BLaER1 treated with 17β-estradiol and CSF1 and Interleukin-3, amounts not matched to agents 10 nM and 100 nM (cell line): ENCODE data around the gene SLC12A7.

ENCODE experiments used
- H3K27ac ChIP-seq, 11 experiments: shearing (Covaris generic); formaldehyde crosslinking; 2 replicates each; pipeline ENCODE4 v1.8.1; 2022
- H3K27me3 ChIP-seq, 11 experiments: shearing (Covaris generic); formaldehyde crosslinking; 2 replicates each; pipeline ENCODE4 v1.8.1; 2022
- H3K36me3 ChIP-seq, 11 experiments: shearing (Covaris generic); formaldehyde crosslinking; 2 replicates each; pipeline ENCODE4 v1.8.1; 2022
- H3K4me1 ChIP-seq, 10 experiments: shearing (Covaris generic); formaldehyde crosslinking; 2 replicates each; pipeline ENCODE4 v1.8.1; 2022
- H3K4me2 ChIP-seq, 11 experiments: shearing (Covaris generic); formaldehyde crosslinking; 2 replicates each; pipeline ENCODE4 v1.8.1; 2022
- H3K4me3 ChIP-seq, 10 experiments: shearing (Covaris generic); formaldehyde crosslinking; 2 replicates each; pipeline ENCODE4 v1.8.1; 2022
- H3K9ac ChIP-seq, 11 experiments: shearing (Covaris generic); formaldehyde crosslinking; 2 replicates each; pipeline ENCODE4 v1.8.1; 2022
- H3K9me3 ChIP-seq, 11 experiments: shearing (Covaris generic); formaldehyde crosslinking; replicated peaks in 1 of 11; 2 replicates each; pipeline ENCODE4 v1.8.1; 2022
- H4K20me1 ChIP-seq, 11 experiments: shearing (Covaris generic); formaldehyde crosslinking; 2 replicates each; pipeline ENCODE4 v1.8.1; 2022
- Cebpa-rat ChIP-seq, 11 experiments: shearing (Covaris generic); IDR thresholded peaks; 2 replicates each; pipeline ENCODE4 v1.8.1; 2022

SLC12A7 gene

DNA sequence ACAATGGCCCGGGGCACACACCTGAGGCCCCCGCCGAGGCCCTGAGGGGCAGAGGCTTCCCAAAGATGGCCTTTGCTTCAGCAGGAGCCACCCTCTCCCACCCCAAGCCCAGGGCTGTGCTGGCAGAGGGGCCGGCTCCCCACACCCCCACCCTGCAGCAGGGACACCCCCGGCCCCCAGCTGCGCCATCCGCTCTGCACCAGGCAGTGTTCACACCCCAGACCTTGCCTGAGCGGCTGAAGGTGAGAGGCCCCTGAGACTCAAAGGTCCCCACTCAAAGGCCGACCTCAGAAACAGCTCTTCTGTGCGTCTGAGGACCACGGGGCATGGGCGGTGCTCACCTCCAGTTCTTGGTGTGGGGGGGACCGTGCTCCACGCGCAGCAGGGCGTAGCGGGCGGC lies 37.6 kb downstream of the SLC12A7 start:
- H3K4me3 ChIP-seq, result no peak overlapping the region
- H3K27me3 ChIP-seq, result no peaks in the 10 kb centered on the region
- H3K4me2 ChIP-seq, result no peak overlapping the region
- no peak for TF ChIP-seq Cebpa-rat (IDR thresholded peaks at IDR 0.05)
- H3K27ac ChIP-seq, result no peak overlapping the region
- no peak overlapping the region for H3K9ac ChIP-seq
- peaks cover 0 to 28% (median 6%) of the 10 kb centered on the region in 11 experiments; a peak in 9 of 22 replicates for H4K20me1 ChIP-seq
- H3K9me3 ChIP-seq, result no peaks in the 10 kb centered on the region
- H3K4me1 ChIP-seq, result no peaks in the 10 kb centered on the region
- peaks cover 0 to 37% (median 6%) of the 10 kb centered on the region in 11 experiments; a peak in 8 of 22 replicates for H3K36me3 ChIP-seq

DNA sequence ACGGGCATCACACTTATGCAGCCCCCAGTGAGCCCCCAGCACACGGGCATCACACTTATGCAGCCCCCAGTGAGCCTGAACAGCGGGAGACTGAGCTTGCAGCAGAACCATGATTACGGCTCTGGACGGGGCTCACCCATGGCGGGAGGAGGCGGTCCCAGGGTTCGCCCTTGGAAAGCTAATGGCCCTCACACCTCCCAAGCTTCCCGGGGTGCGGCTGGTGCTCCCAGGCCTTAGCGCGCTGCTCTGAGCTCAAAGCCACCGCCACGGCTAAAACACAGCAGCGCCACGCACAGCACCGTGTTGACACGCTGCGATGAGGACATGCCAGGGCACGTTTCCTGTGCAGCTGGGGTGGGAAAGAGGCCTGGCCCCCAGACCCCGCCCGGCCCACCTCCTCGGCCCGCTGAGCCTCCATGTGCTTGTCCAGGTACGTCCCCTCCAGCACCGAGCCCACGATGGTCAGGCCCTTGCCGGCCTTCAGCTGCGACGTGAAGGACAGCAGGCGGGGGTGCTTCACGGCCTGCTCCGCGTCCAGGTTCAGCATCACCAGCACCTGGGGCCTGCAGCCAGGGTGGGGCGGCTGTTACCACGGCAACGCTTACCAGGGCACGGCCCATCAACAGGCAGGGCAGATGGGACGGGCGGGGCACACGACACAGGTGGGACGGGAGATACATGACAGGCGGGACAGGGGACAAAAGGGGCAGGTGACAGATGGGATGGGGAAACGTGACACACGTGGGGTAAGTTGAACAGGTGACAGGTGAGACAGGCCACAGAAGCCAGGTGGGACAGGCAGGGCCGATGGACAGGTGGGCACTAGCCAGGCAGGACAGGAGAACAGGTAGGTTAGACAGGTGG lies 38.4 kb downstream of the SLC12A7 start:
- H3K27ac ChIP-seq, result no peak overlapping the region; a peak in 1 of 22 replicates
- TF ChIP-seq Cebpa-rat (IDR thresholded peaks at IDR 0.05), result no peak
- H3K9ac ChIP-seq, result no peak overlapping the region
- no peak overlapping the region for H3K4me2 ChIP-seq
- H3K4me3 ChIP-seq, result no peak overlapping the region
- peaks cover 0 to 36% (median 7%) of the 10 kb centered on the region in 11 experiments; a peak in 10 of 22 replicates for H4K20me1 ChIP-seq
- H3K27me3 ChIP-seq, result no peaks in the 10 kb centered on the region
- peaks cover 0 to 33% (median 6%) of the 10 kb centered on the region in 11 experiments; a peak in 8 of 22 replicates for H3K36me3 ChIP-seq
- no peaks in the 10 kb centered on the region for H3K4me1 ChIP-seq
- no peaks in the 10 kb centered on the region for H3K9me3 ChIP-seq

DNA sequence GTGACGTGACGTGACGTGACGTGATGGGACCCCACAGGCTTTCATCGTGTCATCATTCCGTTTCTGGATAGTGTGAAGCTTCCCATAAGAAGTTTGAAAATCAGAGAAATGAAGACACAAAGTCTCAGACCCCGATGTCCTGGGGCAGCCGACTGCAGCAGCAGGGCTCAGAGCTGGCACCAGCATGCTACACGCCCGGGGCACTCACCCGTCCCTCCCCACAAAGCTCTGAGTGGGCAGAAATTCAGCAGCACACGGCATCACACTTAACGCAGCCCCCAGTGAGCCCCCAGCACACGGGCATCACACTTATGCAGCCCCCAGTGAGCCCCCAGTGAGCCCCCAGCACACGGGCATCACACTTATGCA lies 42.2 kb downstream of the SLC12A7 start:
- Histone ChIP-seq H3K4me1 (peaks cover 0 to 11% (median 6%) of the 10 kb centered on the region in 10 experiments; a peak in 6 of 20 replicates), H3K27me3 (no peaks in the 10 kb centered on the region), H3K27ac (no peak overlapping the region), H3K36me3 (peaks cover 0 to 26% (median 0%) of the 10 kb centered on the region in 11 experiments; a peak in 6 of 22 replicates), H3K9ac (no peak overlapping the region), H3K4me2 (no peak overlapping the region), H4K20me1 (peaks cover 0 to 39% (median 6%) of the 10 kb centered on the region in 11 experiments; a peak in 10 of 22 replicates), H3K4me3 (no peak overlapping the region), H3K9me3 (no peaks in the 10 kb centered on the region)
- TF ChIP-seq Cebpa-rat (IDR thresholded peaks at IDR 0.05), result no peak

DNA sequence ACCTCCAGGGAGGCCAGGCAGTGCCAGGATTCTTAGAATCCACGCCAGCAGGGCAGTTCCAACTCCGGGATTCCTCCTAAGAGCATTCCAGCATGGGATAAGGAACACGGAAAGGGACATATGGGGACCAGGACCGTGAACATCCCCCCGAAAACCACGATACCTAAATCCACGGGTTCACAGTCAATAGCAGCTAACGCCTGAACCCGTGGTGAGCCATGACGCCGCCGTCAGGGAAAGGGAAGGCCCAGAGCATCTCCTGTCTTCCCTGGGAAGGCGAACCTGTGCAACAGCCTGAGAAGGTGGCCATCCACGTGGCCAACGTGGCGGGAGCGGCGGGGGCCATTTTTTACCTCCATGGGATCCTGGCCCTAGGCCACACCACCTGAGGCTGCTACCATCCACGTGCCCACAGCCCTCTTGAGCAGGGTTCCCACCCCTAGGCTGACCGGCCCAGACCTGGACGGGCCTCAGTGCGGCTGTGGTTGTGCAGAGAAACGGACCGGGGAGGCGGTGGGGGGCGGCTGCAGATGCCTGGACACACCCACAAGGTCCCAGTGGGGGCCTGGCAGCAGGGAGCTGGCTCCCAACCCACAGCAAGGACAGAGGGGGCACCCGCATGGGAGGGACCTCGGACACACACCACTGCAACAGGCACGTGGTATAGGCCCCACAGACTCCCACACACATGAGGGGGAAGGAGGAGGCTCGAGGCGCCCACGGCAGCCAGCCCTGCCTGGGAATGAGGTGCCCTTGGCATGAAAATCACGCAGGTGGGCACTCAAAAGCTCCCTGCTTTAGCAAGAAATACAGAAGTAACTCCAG lies 42.8 kb downstream of the SLC12A7 start:
- Histone ChIP-seq H4K20me1 (peaks cover 0 to 40% (median 6%) of the 10 kb centered on the region in 11 experiments; a peak in 10 of 22 replicates), H3K4me3 (no peak overlapping the region), H3K27ac (no peak overlapping the region), H3K9me3 (no peaks in the 10 kb centered on the region), H3K27me3 (no peaks in the 10 kb centered on the region), H3K36me3 (peaks cover 0 to 32% (median 0%) of the 10 kb centered on the region in 11 experiments; a peak in 8 of 22 replicates), H3K4me2 (no peak overlapping the region), H3K9ac (no peak overlapping the region), H3K4me1 (peaks cover 0 to 11% (median 6%) of the 10 kb centered on the region in 10 experiments; a peak in 6 of 20 replicates)
- TF ChIP-seq Cebpa-rat (IDR thresholded peaks at IDR 0.05), result no peak

DNA sequence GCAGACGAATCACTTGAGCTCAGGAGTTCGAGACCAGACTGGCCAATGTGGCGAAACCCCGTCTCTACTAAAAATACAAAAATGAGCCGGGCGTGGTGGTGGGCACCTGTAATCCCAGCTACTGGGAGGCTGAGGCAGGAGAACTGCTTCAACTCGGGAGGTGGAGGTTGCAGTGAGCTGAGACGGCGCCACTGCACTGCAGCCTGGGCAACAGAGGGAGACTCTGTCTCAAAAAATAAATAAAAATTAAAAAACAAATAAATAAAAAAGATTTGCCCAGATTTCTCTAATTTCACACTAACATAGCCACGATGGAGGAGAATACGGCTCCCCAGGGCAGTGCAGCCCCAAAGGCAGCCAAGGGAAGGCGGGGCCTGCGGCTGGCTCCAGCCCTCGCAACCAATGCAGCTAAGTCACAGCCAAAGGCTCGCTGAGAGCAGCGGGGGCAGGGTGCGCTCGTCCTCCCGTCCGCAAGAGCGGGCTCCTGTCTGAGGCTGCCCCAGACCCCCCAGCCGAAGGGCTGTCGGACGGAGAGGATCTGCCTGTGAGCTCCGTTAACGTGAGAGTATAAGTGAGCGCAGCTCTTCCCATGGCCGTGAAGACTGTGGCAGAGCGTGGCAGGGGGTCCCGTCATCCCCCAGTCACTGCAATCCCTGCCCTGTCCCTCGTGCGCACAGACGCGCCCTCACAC lies 43.5 kb downstream of the SLC12A7 start:
- Histone ChIP-seq H3K36me3 (peaks cover 0 to 29% (median 0%) of the 10 kb centered on the region in 11 experiments; a peak in 8 of 22 replicates), H3K9ac (no peak overlapping the region), H3K27ac (no peak overlapping the region), H3K4me3 (no peak overlapping the region), H3K4me1 (peaks cover 0 to 11% (median 6%) of the 10 kb centered on the region in 10 experiments; a peak in 6 of 20 replicates), H3K4me2 (no peak overlapping the region), H3K27me3 (no peaks in the 10 kb centered on the region), H3K9me3 (no peaks in the 10 kb centered on the region), H4K20me1 (peaks cover 0 to 41% (median 6%) of the 10 kb centered on the region in 11 experiments; a peak in 10 of 22 replicates)
- no peak for TF ChIP-seq Cebpa-rat (IDR thresholded peaks at IDR 0.05)

DNA sequence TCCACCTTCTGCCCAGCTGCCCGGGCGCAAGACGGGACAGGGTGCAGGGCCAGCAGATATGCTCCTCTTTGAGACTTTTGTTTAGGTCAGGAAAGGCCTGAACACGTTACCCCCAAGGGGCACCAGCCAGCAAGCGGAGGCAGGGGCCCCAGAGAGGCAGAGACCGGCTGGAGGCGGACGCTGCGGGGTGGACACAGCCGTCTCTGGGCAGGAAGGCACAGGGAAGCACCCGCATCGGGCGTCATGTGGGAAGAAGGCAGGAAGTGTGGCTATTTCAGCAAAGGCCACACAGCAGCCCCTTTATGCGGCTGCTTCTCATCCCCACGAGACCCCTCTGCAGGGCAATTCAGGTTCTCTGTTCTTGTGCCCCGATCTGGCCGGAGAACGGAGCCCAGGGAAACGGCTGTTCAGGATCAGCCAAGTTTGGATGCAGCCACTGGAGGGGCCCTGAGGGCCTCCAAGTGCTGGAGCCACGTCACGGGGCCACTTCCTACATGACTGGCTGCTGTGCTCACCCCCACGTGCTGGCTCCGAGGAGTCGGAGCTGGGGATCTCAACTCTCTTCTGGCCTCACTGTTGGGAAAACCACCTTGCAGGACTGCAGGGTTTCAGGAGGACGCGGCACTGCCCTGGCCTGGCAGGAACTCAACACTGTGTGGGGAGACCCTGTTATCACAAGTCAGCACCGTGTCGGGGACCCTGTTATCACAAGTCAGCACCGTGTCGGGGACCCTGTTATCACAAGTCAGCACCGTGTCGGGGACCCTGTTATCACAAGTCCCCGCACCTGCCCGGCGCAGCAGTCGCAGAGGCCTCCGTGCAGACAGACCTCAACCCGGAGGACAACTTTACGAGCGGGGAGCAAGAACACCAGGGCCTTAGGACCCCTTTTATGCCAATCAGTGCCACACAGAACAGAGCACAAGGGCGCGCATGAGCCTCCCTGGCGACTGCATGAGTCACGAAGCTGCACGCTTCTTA lies 44.4 kb downstream of the SLC12A7 start:
- peaks cover 0 to 33% (median 0%) of the 10 kb centered on the region in 11 experiments; a peak in 9 of 22 replicates for H3K36me3 ChIP-seq
- no peak for TF ChIP-seq Cebpa-rat (IDR thresholded peaks at IDR 0.05)
- no peak overlapping the region for H3K27ac ChIP-seq
- H3K9me3 ChIP-seq, result no peaks in the 10 kb centered on the region
- peaks cover 0 to 43% (median 6%) of the 10 kb centered on the region in 11 experiments; a peak in 10 of 22 replicates for H4K20me1 ChIP-seq
- peaks cover 0 to 11% (median 6%) of the 10 kb centered on the region in 10 experiments; a peak in 6 of 20 replicates for H3K4me1 ChIP-seq
- H3K4me2 ChIP-seq, result peak overlapping the region in 4 of 11 experiments; percentile 3 to 20 (median 14); a peak in 3 of 22 replicates
- H3K27me3 ChIP-seq, result no peaks in the 10 kb centered on the region
- peak overlapping the region in 1 of 11 experiments; percentile 4; a peak in 2 of 22 replicates for H3K9ac ChIP-seq
- no peak overlapping the region for H3K4me3 ChIP-seq

DNA sequence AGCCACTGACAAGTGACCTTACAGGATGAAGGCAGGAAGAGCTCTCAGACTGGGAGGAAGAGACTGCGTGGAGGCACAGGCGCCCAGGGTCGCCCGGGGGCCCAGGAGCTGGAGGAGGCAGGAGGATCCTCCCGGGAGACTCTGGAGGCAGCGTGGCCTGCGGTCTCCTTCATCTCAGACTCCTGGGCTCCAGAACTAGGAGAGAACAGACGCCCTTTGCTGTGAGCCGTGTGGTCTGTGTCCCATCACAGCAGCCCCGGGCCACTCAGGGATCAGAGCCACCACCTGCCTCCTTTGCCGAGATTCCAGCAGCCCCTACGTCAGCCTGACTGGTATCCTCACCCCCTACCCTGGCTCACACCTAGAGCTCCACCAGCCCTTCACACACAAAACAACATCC lies 45.2 kb downstream of the SLC12A7 start:
- Histone ChIP-seq H3K9ac (peak overlapping the region in 1 of 11 experiments; percentile 4; a peak in 1 of 22 replicates), H3K4me1 (peaks cover 0 to 11% (median 6%) of the 10 kb centered on the region in 10 experiments; a peak in 6 of 20 replicates), H3K27me3 (no peaks in the 10 kb centered on the region), H3K9me3 (no peaks in the 10 kb centered on the region), H3K36me3 (peaks cover 0 to 33% (median 0%) of the 10 kb centered on the region in 11 experiments; a peak in 9 of 22 replicates), H4K20me1 (peaks cover 0 to 45% (median 6%) of the 10 kb centered on the region in 11 experiments; a peak in 10 of 22 replicates), H3K27ac (no peak overlapping the region), H3K4me3 (no peak overlapping the region), H3K4me2 (0 out of 22 replicates have a peak overlapping the region, but pooled peaks of 2 of the 11 experiments have one; percentile 3 to 20)
- TF ChIP-seq Cebpa-rat (IDR thresholded peaks at IDR 0.05), result no peak
